Lower leg skin (tissue), 3 donors: ENCODE data around the gene LRG1.
"Not testable (repeated sequence)": the region's sequence is repeated elsewhere in the genome, so short reads cannot be mapped to it uniquely, and the experiment has no call there.

Source experiments
- CTCF ChIP-seq, 3 donors: fragments of 450-650 bp; IDR thresholded peaks; one replicate each; pipeline ENCODE4 v1.5.1; 2016; ENCODE audit warnings: antibody characterized with exemption in 3 of 3, mild to moderate bottlenecking in 3 of 3, moderate library complexity in 2 of 3
- POLR2A ChIP-seq, 2 donors: fragments of 450-650 bp; IDR thresholded peaks; one replicate each; pipeline ENCODE4 v1.6.1; 2016 to 2017; ENCODE audit warnings: antibody characterized with exemption in 2 of 2, mild to moderate bottlenecking in 1 of 2, moderate library complexity in 1 of 2

DNA sequence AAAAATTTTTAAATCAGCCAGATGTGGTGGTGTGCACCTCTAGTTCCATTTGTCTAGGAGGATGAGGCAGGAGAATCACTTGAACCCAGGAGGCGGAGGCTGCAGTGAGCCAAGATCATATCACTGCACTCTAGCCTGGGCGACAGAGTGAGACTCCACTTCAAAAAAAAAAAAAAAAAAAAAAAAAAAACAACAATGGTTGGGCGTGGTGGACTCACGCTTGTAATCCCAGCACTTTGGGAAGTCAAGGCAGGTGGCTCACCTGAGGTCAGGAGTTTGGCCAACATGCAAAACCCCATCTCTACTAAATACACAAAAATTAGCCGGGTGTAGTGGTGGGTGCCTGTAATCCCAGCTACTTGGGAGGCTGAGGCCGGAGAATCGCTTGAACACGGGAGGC, 12.5 kb downstream of the LRG1 start:
- not testable (repeated sequence) for TF ChIP-seq CTCF, POLR2A (IDR thresholded peaks at IDR 0.05)
